ENCODE data around the gene RUNX2.

GRCh38 chr6:45644720-45645119 is 316.6 kb downstream of the RUNX2 start:
- no peak for TF ChIP-seq CTCF (IDR thresholded peaks at IDR 0.05; ENCODE audit: poor library complexity)
- no peak for TF ChIP-seq EZH2phosphoT487 (IDR thresholded peaks at IDR 0.05; ENCODE audit: low read depth, severe bottlenecking, unreplicated experiment)

Data from hepatocyte (in vitro differentiated cells).